ENCODE results near the gene KRT14. TPM values are rescaled to one million over a fixed set of nuclear protein-coding genes. Genes with fewer than 3 reads are reported as not detected.
"Not testable (repeated sequence)": the region's sequence is repeated elsewhere in the genome, so short reads cannot be mapped to it uniquely, and the experiment has no call there.

Gene KRT14
- total RNA-seq, 1 experiment from 2014 or later = not detected

GRCh38 chr17:41544491-41544892 is 42.2 kb downstream of the KRT14 start:
- in situ Hi-C loops (cut with HindIII; ENCODE audit: low pct_unique_long_range_greater_than_20kb, low sequenced_read_pairs) = no loop called here
- no peak for DNase-seq (ENCODE audit: low read depth, low spot score)

GRCh38 chr17:41542786-41543185 is 43.9 kb downstream of the KRT14 start:
- DNase-seq (ENCODE audit: low read depth, low spot score); in situ Hi-C loops (cut with HindIII; ENCODE audit: low pct_unique_long_range_greater_than_20kb, low sequenced_read_pairs): not testable (repeated sequence)

GRCh38 chr17:41542357-41542756 is 44.3 kb downstream of the KRT14 start:
- in situ Hi-C loops (cut with HindIII; ENCODE audit: low pct_unique_long_range_greater_than_20kb, low sequenced_read_pairs) = no loop called here
- DNase-seq (ENCODE audit: low read depth, low spot score) = no peak

- in situ Hi-C loops (cut with HindIII; ENCODE audit: low pct_unique_long_range_greater_than_20kb, low sequenced_read_pairs) = no loop called here
- DNase-seq (ENCODE audit: low read depth, low spot score) = no peak
Measured at GRCh38 chr17:41540921-41541625, 45.6 kb downstream of the KRT14 start.

GRCh38 chr17:41539979-41540701 is 46.6 kb downstream of the KRT14 start:
- in situ Hi-C loops (cut with HindIII; ENCODE audit: low pct_unique_long_range_greater_than_20kb, low sequenced_read_pairs) = no loop called here
- DNase-seq (ENCODE audit: low read depth, low spot score) = no peak

GRCh38 chr17:41539071-41539492 is 47.6 kb downstream of the KRT14 start:
- DNase-seq (ENCODE audit: low read depth, low spot score) = peak; percentile 30

GRCh38 chr17:41538565-41538991 is 48.1 kb downstream of the KRT14 start:
- no peak for DNase-seq (ENCODE audit: low read depth, low spot score)
- in situ Hi-C loops (cut with HindIII; ENCODE audit: low pct_unique_long_range_greater_than_20kb, low sequenced_read_pairs) = no loop called here

More at GRCh38 chr17:41539071-41539492, 47.6 kb downstream of the KRT14 start:
- in situ Hi-C loops (cut with HindIII; ENCODE audit: low pct_unique_long_range_greater_than_20kb, low sequenced_read_pairs) = no loop called here

- in situ Hi-C loops (cut with HindIII; ENCODE audit: low pct_unique_long_range_greater_than_20kb, low sequenced_read_pairs) = no loop called here
- no peak for DNase-seq (ENCODE audit: low read depth, low spot score)
Measured at GRCh38 chr17:41537990-41538389, 48.7 kb downstream of the KRT14 start.

- no peak for DNase-seq (ENCODE audit: low read depth, low spot score)
- in situ Hi-C loops (cut with HindIII; ENCODE audit: low pct_unique_long_range_greater_than_20kb, low sequenced_read_pairs) = no loop called here
Measured at GRCh38 chr17:41537614-41537954, 49.1 kb downstream of the KRT14 start.

- in situ Hi-C loops (cut with HindIII; ENCODE audit: low pct_unique_long_range_greater_than_20kb, low sequenced_read_pairs) = no loop called here
- no peak for DNase-seq (ENCODE audit: low read depth, low spot score)
Measured at GRCh38 chr17:41536741-41537613, 49.7 kb downstream of the KRT14 start.

GRCh38 chr17:41535764-41536481 is 50.8 kb downstream of the KRT14 start:
- DNase-seq (ENCODE audit: low read depth, low spot score) = no peak
- in situ Hi-C loops (cut with HindIII; ENCODE audit: low pct_unique_long_range_greater_than_20kb, low sequenced_read_pairs) = no loop called here

- DNase-seq (ENCODE audit: low read depth, low spot score) = no peak
- in situ Hi-C loops (cut with HindIII; ENCODE audit: low pct_unique_long_range_greater_than_20kb, low sequenced_read_pairs) = no loop called here
Measured at GRCh38 chr17:41534899-41535546, 51.7 kb downstream of the KRT14 start.

- in situ Hi-C loops (cut with HindIII; ENCODE audit: low pct_unique_long_range_greater_than_20kb, low sequenced_read_pairs) = no loop called here
- DNase-seq (ENCODE audit: low read depth, low spot score) = no peak
Measured at GRCh38 chr17:41533613-41534012, 53.1 kb downstream of the KRT14 start.

GRCh38 chr17:41532947-41533570 is 53.6 kb downstream of the KRT14 start:
- DNase-seq (ENCODE audit: low read depth, low spot score) = no peak
- in situ Hi-C loops (cut with HindIII; ENCODE audit: low pct_unique_long_range_greater_than_20kb, low sequenced_read_pairs) = no loop called here
